Right lobe of liver (tissue), 4 donors: Measurements from ENCODE around the gene KCNG4.

Experiments used
- CTCF ChIP-seq, 4 donors: fragments of 200-600 bp in 3 of 4; fragments of 450-650 bp in 1 of 4; IDR thresholded peaks; one replicate each; pipeline versions ENCODE4 v1.5.1 to v1.8.0; 2016 to 2022; ENCODE audit warnings: antibody characterized with exemption in 4 of 4, mild to moderate bottlenecking in 2 of 4
- POLR2A ChIP-seq: fragments of 450-650 bp; IDR thresholded peaks from one replicate; pipeline ENCODE4 v1.6.1; 2017; ENCODE audit warnings: antibody characterized with exemption, mild to moderate bottlenecking
- donor health status: DM: no; HTN: no; CAD: no.
- donor health status: DM: no; HTN: no; CAD: no.
- donor health status: DM: no; HTN: yes; CAD: no.

GRCh38 chr16:84229471-84229870 is 10.3 kb downstream of the KCNG4 start:
- TF ChIP-seq CTCF (IDR thresholded peaks at IDR 0.05) (no peak), POLR2A (no peak)
